Stimulated activated CD4-positive, alpha-beta T cell treated with anti-CD3 and anti-CD28 coated beads, TNF-alpha, amount 100 ng/mL, for 4 hours (primary cell): ENCODE measurements around the gene PRR35.
A peak's percentile ranks its signal among the peaks of the same experiment; 100 is the strongest.
"Not testable (repeated sequence)": the region's sequence is repeated elsewhere in the genome, so short reads cannot be mapped to it uniquely, and the experiment has no call there.

ENCODE experiments used
- DNase-seq, 3 experiments: peaks; one replicate each; pipeline ENCODE4 v3.0.0-alpha.2; 2020; ENCODE audit warnings: low read depth in 3 of 3

The PRR35 gene

DNA sequence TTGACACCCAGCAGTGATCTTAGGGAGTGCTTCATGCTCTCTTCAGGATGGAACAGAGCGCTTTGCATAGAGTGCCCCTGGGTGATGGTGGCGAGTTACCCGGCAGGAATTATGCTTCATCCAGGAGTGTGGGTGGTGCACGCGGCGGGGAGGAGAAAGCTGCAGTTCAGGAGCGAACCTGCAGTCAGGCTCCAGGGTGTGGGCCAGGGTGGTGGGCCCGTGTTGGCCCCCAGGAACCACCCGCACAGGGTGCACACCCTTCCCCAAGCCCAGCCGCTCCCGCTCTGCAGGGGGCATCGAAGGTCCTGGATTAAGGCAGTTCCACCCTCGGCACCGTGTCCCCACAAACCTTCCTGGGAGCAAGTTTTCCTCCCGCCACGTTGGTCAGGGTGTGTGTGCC, 33.6 kb downstream of the PRR35 start:
- no peak for DNase-seq

DNA sequence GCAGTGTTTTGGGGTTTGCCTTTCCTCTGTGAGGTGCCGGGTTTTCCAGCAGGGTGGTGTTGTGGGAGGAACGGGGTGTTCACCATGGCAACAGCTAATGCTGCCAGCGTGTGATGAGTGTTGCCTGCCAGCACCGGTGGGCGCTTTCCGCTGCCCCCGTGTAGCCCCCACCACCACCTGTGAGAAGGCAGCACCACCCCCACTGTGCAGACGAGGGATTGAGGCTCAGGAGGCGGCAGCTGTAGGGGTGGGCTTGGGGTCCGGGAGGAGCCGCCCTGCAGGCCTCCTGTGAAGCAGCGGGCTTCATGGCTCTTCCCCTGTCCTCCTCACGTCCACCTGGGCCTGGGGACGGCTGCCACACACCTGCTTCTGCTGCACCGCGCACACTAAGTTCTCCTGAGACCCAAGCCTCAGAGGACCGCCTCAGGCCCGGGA, 34.9 kb downstream of the PRR35 start:
- DNase-seq, result no peak

DNA sequence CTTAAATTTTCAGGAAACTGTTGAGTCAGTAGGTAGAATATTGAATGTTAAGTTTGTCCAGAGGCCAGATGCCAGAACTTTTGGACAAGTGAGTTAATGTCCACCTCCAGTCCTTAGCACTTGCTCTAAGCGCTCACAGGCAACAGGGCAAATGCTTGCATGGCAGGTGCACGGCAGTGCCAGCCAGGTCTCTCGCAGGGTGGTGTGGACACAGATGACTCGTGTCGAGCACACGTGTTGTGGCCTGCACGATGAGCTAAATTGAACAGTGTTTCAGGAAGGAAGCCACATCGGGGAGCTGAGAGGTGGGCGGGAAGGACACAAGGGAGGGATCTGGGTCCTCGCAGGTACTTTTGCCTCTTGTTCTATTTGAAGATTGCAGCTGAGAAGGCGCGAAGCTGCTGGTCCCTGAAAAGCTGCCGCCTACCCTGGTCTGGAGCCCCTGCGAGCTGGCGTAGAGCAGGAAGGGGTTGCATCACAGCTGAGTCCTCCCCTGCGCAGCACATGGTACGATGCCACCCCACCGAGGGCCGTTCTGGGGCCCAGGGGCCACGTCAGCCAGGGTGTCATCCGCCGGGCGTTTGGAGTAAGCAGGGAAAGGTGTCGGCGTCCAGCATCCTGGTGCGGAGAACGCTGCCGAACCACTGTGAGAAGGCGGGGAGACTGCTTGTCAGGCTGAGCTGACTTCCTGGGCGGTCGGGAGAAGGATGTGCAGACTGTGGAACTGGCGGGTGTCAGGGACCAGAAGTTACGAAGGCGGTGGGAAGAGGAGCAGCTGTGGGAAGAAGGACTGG, 35.9 kb downstream of the PRR35 start:
- DNase-seq, result no peak

DNA sequence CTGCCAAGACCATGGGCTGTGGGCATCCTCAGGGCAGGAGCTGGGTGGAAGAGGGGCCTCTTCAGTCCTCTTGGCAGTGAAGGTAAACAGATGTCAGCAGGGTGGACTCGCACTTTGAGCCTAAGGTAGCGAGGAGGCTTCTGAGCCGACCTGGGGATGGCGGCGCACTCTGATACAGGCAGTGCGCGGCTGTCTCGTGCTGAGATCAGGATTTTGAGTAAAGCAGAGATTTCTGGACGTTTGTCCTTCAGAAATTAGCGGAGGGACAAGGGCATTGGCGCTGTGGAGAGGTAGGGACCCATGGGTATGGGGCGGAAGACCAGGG, 36.5 kb downstream of the PRR35 start:
- no peak for DNase-seq

DNA sequence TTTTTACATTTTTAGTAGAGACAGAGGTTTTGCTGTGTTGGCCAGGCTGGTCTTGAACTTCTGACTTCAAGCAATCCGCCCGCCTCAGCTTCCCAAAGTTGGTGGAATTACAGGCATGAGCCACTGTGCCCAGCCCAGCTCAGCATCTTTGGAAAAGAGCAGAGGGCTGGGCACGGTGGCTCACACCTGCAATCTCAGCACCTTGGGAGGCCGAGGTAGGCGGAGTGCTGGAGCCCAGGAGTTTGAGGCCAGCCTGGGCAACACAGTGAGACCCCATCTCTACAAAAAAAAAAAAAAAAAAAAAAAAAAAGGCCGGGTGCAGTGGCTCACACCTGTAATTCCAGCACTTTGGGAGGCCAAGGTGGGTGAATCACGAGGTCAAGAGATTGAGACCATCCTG, 37.5 kb downstream of the PRR35 start:
- not testable (repeated sequence) for DNase-seq

DNA sequence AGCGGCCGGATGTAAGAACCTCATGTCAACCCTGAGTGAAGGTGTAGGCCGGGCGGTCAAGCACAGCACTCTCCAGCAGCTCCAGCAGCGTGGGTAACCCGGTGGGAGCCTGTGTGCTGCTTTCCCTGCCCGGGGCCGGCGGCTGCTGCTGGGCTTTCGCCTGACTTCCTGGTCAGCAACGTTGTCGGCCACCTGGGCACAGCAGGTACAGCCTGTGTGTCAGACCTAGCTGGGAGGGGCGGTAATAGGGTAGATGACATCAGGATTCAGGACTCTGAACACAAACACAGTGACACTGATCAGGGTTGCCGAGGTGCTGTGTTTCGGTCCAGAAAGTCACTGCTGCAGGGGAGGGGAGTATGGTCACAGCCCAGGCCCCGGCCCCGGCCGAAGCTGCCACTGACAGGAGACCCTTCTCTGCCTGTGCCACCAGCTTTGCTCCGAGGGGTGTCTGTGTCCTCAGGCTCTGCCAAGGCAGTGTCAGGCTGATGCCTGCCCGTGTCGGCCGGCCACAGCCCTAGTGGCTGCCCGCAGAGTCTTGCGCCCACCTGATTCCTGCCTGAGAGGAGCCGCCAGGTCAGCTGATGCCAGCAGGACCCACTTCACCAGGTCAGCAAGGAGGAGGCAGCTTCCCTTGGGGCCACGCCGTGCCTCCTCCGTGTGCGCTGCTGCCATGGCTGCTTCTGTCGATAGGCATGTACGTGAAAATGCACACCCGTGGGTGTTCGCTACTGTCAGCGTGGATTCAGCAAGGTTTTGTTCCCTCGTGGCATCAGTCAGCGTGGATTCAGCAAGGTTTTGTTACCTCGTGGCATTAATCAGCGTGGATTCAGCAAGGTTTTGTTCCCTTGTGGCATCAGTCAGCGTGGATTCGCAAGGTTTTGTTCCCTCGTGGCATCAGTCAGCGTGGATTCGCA, 38.9 kb downstream of the PRR35 start:
- DNase-seq, result no peak

DNA sequence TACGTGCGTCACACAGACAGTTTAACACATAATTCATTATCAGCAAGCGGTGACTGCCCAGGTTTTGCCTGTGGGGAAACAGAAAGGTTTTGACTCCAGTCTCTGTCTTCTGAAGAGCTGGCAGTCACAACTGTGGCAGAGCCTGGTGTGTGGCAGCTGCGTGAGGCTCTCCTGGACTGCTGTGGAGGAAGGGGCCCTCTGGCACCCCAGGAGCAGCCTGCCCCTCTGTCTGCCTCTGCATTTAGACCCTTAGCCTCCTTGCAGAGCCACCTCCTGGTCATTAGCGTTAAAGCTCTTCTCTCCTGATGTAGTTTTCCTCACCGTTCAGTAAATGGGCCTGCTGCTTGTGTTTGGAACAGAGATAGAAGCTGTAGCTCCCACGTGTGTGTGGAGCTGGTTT, 40.6 kb downstream of the PRR35 start:
- no peak for DNase-seq

DNA sequence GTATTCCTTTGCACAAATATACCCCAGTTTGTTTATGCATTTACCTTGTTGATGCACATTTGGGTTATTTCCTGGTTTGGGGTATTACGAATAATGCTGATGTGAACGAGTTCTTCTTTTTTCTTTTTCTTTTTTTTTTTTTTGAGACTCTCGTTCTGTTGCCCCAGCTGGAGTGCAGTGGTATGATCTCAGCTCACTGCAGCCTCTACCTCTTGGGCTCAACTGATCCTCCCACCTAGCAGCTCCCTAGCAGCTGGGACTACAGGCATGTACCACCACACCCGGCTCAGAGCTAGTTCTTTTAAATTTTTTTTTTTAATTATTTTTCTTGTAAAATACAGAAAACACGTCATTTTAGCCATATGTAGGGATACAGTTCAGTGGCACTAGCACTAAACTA, 43.7 kb downstream of the PRR35 start:
- no peak for DNase-seq

DNA sequence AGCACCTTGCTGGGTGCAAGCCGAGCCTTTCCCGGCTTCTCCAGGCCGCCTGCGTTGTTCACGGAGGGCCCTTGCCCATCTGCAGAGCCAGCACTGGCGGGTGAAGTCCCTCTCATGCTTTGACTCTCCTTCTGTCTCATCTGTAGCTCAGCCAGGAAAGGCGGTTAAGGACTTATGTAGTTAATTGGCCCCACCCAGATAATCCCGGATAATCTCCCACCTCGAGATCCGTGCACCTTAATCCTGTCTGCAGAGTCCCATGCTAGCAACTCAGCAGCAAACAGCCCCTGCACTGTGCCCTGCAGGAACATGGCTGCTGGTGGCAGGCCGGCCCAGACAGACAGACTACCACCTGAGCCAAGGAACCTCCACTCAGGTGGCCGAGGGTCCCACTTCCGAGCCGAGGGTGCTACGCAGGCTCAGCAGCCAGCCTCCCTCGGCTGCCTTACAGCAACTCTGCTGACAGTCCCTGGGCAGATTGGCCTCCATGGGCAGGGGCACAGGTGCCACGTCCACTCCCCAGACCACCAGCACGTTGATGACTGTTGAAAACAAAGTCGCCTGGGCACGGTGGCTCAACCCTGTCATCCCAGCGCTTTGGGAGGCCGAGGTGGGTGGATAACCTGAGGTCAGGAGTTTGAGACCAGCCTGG, 46.6 kb downstream of the PRR35 start:
- DNase-seq, result no peak

DNA sequence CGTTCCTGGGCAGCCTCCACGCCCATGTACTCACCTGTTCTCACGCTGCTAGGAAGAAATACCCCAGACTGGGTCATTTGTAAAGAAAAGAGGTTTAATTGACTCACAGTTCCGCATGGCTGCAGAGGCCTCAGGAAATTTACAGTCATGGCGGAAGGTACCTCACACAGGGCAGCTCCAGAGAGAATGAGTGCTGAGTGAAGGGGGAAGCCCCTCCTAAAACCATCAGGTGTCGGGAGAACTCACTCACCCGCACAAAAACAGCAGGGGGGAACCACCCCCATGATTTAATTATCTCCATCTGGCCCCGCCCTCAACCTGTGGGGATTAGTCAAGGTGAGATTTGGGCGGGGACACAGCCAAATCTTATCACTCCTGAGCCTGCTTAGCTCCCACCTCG, 47.8 kb downstream of the PRR35 start:
- DNase-seq, result no peak

DNA sequence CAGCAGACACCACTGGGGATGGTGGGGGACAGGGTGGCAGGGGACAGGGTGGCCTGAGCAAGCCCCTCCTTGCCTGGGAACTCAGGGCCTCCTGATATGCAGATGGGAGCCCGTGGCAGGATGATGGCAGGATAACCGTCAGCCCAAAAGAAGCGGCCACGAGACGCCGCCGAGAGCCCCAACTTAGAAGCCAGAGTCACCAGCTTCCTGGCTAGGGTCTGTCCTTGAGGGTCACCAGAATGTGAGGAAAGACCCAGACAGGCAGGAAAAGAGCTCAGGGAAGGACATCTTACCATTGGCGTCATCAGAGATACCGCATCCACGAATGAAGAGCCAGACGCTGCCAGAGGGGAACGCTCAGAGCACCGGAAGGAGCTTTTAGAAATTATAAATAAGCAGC, 49.1 kb downstream of the PRR35 start:
- DNase-seq, result no peak

DNA sequence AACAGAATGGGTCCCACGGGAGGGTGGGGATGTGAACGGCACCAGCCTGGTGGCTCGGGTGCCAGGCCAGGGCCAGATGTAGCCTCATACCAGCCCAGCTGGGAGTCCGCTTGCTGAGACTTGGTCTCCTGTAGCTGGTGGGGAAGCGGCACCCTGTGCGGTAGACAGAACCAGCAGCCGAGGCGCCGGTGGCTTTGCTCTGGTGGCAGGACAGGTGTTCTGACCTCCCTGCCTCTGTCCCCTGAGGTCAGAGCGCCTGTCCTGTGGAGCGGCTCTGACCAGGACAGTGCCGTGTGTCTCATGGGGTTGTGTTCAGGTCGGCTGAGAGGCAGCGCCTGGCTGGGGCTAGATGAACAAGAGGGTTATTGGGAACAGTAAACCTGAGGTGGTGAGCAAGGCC, 49.8 kb downstream of the PRR35 start:
- no peak for DNase-seq

DNA sequence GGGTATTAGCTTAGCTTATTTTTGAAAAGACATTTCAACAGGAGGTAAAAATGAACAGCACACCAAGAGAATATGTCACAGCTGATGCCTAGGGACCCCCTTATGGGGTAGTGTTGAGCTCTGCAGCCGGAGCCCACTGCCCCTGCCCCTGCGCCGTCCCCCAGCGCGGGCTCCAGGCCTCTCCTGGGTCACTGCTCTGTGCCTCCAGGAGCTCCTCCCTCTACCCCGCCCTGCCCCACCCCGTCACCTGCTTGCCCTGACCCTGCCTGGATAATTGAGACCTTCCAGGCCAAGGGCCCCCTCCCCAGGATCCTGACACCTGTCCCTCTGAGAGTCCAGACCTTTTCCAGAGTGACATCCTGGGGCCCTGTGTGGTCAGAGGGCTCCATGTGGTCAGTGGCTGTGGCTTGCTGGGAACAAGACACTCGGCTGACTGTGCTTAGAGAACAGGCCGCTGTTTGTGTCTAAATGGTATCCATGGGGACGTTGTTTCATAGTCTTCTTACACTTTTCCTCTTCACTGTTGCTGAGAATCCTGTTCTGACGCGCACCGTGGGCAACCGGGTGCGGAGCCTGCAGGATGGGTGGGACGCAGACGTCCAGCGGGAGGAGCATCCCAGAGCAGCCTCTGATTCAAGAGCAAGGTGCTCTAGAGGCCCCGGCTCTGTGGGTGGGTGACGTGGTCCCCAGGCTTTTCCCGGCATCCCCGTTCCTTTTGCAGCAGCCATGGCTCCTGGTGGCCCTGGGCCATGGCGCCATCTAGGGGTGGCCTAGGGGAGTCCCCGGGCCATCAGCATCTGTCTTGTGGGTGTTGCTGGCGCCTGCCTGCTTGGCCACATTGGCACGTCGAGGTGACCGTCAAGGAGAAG, 50.6 kb downstream of the PRR35 start:
- peak in 2 of 3 experiments; percentile 34 to 42 for DNase-seq

DNA sequence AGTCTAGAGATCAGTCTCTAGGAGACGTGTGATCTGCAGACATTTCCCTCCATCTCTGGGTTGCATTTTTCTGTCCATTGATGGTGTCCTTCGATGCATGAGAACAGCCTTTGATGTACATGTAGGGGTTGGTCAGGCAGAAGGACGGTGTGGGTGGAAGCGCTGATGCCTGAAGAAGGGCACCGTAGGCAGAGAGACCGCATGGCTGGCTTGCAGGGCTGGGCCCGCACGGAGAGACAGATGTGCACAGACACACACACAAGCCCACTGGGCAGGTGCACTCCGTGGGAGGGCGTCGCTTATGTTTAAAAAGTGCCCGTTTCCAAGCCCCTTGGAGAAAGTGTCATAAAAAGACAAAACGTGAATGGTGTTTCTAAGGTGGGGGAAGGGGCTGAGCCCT, 54.9 kb downstream of the PRR35 start:
- DNase-seq, result no peak
